CD4-positive, alpha-beta T cell (primary cell): Measurements from ENCODE around the gene TUBGCP2. TPM values are rescaled to one million over a fixed set of nuclear protein-coding genes. Genes with fewer than 3 reads are reported as not detected.
A peak's percentile ranks its signal among the peaks of the same experiment; 100 is the strongest.

ENCODE experiments used
- ATAC-seq: fragments of 200-7000 bp; cut with Tn5 transposase; one replicate; pipeline ENCODE4 v1.10.0; 2022; ENCODE audit warnings: mild to moderate bottlenecking; ENCODE audit not compliant: poor library complexity
- CTCF ChIA-PET: fragments of 350-600 bp; sonication (Branson Sonifier 250); formaldehyde crosslinking; loops from one replicate; lab custom pipeline; 2021; ENCODE audit warnings: antibody characterized with exemption, inconsistent platforms; lab: Charles Lee
- POLR2A ChIA-PET: fragments of 350-600 bp; sonication (Branson Sonifier 250); formaldehyde crosslinking; loops from one replicate; lab custom pipeline; 2021; ENCODE audit warnings: antibody characterized with exemption, inconsistent platforms; lab: Charles Lee
- DNase-seq, 14 experiments: peaks; one replicate each; pipeline ENCODE4 v3.0.0-alpha.2; 2013 to 2020; ENCODE audit warnings: mixed read lengths in 2 of 14
- H3K27ac ChIP-seq, 2 donors: one replicate each; pipeline versions ENCODE4 v1.5.1 to v1.7.0; 2013; ENCODE audit warnings: low read length in 2 of 2, low read depth in 1 of 2, mild to moderate bottlenecking in 1 of 2
- H3K27me3 ChIP-seq, 2 experiments: 1 replicate in 1 of 2; 2 replicates in 1 of 2; pipeline versions ENCODE4 v1.6.1 to v1.7.0; 2013; ENCODE audit warnings: low read length in 2 of 2, control low read depth in 1 of 2, mild to moderate bottlenecking in 1 of 2, moderate library complexity in 1 of 2; ENCODE audit not compliant: insufficient read depth in 2 of 2, control insufficient read depth in 1 of 2
- H3K36me3 ChIP-seq: one replicate; pipeline ENCODE4 v1.6.1; 2013; ENCODE audit warnings: low read length, control low read depth; ENCODE audit not compliant: insufficient read depth
- H3K4me1 ChIP-seq: one replicate; pipeline ENCODE4 v1.6.1; 2013; ENCODE audit warnings: low read length, control low read depth; ENCODE audit not compliant: insufficient read depth
- H3K4me3 ChIP-seq: one replicate; pipeline ENCODE4 v1.5.1; 2013; ENCODE audit warnings: mild to moderate bottlenecking, low read length, moderate library complexity
- H3K9me3 ChIP-seq, 2 experiments: 1 replicate in 1 of 2; 2 replicates in 1 of 2; pipeline versions ENCODE4 v1.6.1 to v1.7.0; 2013; ENCODE audit warnings: low read length in 2 of 2, mild to moderate bottlenecking in 2 of 2, control low read depth in 1 of 2, moderate library complexity in 1 of 2; ENCODE audit not compliant: control insufficient read depth in 1 of 2, insufficient read depth in 1 of 2
- H3K27ac Mint-ChIP-seq: one replicate; pipeline ENCODE4 v1.8.0; 2020; ENCODE audit warnings: mixed read lengths
- H3K27me3 Mint-ChIP-seq: one replicate; pipeline ENCODE4 v1.8.0; 2021; ENCODE audit warnings: mixed read lengths
- H3K36me3 Mint-ChIP-seq: one replicate; pipeline ENCODE4 v1.8.0; 2021; ENCODE audit warnings: low read depth, mixed read lengths
- H3K4me1 Mint-ChIP-seq: one replicate; pipeline ENCODE4 v1.8.0; 2021; ENCODE audit warnings: low read depth, mixed read lengths
- H3K4me3 Mint-ChIP-seq: one replicate; pipeline ENCODE4 v1.8.0; 2020; ENCODE audit warnings: mild to moderate bottlenecking, mixed read lengths
- H3K9me3 Mint-ChIP-seq: one replicate; pipeline ENCODE4 v1.8.0; 2020; ENCODE audit warnings: mixed read lengths
- CTCF ChIP-seq: fragments of 200-600 bp; IDR thresholded peaks from one replicate; pipeline ENCODE4 v1.8.0; 2022; ENCODE audit warnings: antibody characterized with exemption, mild to moderate bottlenecking
- intact Hi-C, 2 experiments: fragments of 100-400 bp; cut with DNase I in 1 of 2; cut with micrococcal nuclease in 1 of 2; formaldehyde crosslinking; loops; one replicate each; pipeline versions ENCODE4 v1.15.1 to v1.9.0; 2023 to 2025; cut with DNase I, micrococcal nuclease
- total RNA-seq, 174 experiments: library from RNA in 2 of 174; stranded (reverse) in 2 of 174; gene quantifications; one replicate each; pipeline ENCODE4 v1.2.3 and lab custom pipeline; 2021 to 2026

The TUBGCP2 gene
- total RNA-seq, 2 experiments from 2014 or later, result 89.3 to 94.2 TPM

GRCh38 chr10:133275684-133276092 lies 33.0 kb downstream of the TUBGCP2 start:
- DNase-seq (peak in 10 of 14 experiments; percentile 28 to 69 (median 54)), ATAC-seq (peak; percentile 7)
- Mint-ChIP-seq H3K27ac (peak overlapping the region; percentile 98), H3K4me1 (peaks cover 40% of the 10 kb centered on the region), H3K36me3 (peaks cover 35% of the 10 kb centered on the region), H3K27me3 (no peaks in the 10 kb centered on the region), H3K4me3 (peak overlapping the region; percentile 94), H3K9me3 (no peaks in the 10 kb centered on the region)
- ChIA-PET CTCF (interaction anchor here (0.9 to 2.6 kb wide), 7 partner anchors 12 to 132 kb away, joined by 4 to 16 read pairs (median 6); no protein-coding TSS in a partner anchor), POLR2A (interaction anchor here (0.9 to 2.5 kb wide), 8 partner anchors 9 to 60 kb away, joined by 3 to 22 read pairs (median 6); no protein-coding TSS in a partner anchor)
- peak overlapping the region; percentile 86 to 90 for H3K27ac ChIP-seq
- H3K4me3 ChIP-seq, result peak overlapping the region; percentile 91
- no peaks in the 10 kb centered on the region for H3K9me3 ChIP-seq
- peaks cover 70% of the 10 kb centered on the region for H3K4me1 ChIP-seq
- H3K36me3 ChIP-seq, result peaks cover 32% of the 10 kb centered on the region
- H3K27me3 ChIP-seq, result no peaks in the 10 kb centered on the region
- peak; percentile 33 for TF ChIP-seq CTCF
- intact Hi-C loops, result loop anchor here (1.0 to 5.0 kb wide), 3 partner anchors 15 to 133 kb away; no protein-coding TSS in a partner anchor

DNA sequence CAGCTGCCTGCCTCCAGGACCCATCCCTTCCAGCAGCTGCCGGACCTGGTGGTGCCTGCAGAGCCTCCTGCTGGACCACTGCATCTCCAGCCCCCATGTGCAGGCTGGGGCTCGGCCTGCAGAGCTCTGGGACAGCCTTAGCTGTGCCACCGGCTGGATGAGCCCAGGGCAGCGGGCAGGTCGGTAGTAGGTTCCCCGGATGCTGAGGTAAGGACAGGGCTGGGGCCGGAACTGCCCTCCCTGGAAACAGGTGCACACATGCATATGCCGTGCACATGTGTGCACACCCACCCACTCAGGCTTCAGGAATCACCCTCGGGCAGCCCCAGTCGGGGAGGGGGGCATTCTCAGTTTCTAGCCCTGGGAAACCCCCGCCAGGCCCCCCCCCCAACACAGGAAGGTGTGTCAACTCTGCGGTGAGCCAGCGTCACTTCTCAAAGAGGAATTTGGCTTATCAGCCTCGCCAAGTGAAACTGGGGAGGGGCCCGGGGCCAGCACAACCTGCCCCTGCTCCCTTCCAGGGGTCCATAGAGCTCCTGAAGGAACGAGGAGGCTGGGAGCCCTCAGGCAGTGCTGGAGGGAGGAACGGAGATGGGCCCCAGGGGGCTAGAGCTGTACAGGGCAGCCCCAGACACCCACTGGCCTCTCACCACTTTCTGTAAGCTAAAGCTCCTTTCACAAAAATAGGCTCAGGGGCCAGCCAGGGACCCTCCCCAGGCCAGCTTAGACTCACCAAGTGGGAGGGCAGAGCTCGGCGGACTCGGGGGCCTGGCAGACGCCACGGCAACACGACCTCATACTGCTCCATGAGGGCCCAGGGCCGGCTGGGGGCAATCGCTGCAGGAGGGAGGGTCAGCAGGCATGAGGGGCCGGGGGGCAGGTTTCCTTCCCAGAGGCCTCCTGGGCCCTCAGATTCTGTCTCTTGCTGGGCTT lies 33.7 kb downstream of the TUBGCP2 start:
- H3K9me3 Mint-ChIP-seq, result no peaks in the 10 kb centered on the region
- peak overlapping the region; percentile 94 for H3K4me3 Mint-ChIP-seq
- DNase-seq, result peak; percentile 53 to 95 (median 76)
- H3K36me3 Mint-ChIP-seq, result peaks cover 34% of the 10 kb centered on the region
- no peak for TF ChIP-seq CTCF
- peak overlapping the region; percentile 98 for H3K27ac Mint-ChIP-seq
- ChIA-PET CTCF (interaction anchor here (0.9 to 2.6 kb wide), 7 partner anchors 11 to 131 kb away, joined by 4 to 16 read pairs (median 6); no protein-coding TSS in a partner anchor), POLR2A (interaction anchor here (0.9 to 2.5 kb wide), 6 partner anchors 9 to 61 kb away, joined by 5 to 22 read pairs (median 6); no protein-coding TSS in a partner anchor)
- Histone ChIP-seq H3K36me3 (peaks cover 39% of the 10 kb centered on the region), H3K9me3 (no peaks in the 10 kb centered on the region), H3K4me1 (peaks cover 64% of the 10 kb centered on the region), H3K27ac (peak overlapping the region; percentile 86 to 90), H3K4me3 (peak overlapping the region; percentile 91), H3K27me3 (no peaks in the 10 kb centered on the region)
- peaks cover 40% of the 10 kb centered on the region for H3K4me1 Mint-ChIP-seq
- ATAC-seq, result peak; percentile 68
- no peaks in the 10 kb centered on the region for H3K27me3 Mint-ChIP-seq
- intact Hi-C loops, result loop anchor here (1.0 to 5.0 kb wide), 2 partner anchors 16 to 133 kb away; no protein-coding TSS in a partner anchor

DNA sequence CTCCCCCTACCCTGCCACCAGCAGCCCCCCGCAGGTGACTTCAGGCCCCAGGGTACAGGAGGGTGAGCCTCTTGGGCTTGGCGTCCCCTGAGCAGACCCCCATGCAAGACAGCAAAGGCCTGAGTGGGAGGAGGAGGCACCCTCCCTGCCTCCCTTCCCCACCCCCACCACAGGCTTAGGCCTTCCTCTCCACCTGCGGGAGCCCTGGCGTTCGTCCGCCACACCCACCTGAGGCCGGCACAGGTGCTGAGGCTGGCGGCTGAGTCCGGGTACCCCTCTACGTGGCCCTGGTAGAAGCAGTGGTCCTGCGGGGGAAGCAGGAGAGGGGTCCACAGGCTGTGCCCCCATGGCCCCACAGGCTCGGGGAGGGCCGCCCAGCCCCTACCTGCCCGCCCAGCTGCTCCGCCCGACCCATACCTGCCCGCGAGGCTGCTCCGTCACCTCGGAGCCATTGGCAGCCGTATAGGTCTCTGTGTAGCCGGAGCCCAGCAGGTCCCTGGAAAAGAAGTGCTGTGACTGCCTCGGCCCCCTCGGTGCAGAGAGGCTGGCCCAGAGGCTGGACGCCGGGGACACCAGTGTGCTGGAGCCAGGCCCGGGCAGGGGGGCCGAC lies 35.0 kb downstream of the TUBGCP2 start:
- ATAC-seq (no peak), DNase-seq (no peak)
- H3K27me3 ChIP-seq, result no peaks in the 10 kb centered on the region
- H3K9me3 ChIP-seq, result no peaks in the 10 kb centered on the region
- no peaks in the 10 kb centered on the region for H3K27me3 Mint-ChIP-seq
- peaks cover 54% of the 10 kb centered on the region for H3K4me1 ChIP-seq
- H3K4me3 Mint-ChIP-seq, result no peak overlapping the region
- peak overlapping the region; percentile 15 to 29 for H3K27ac ChIP-seq
- POLR2A ChIA-PET, result interaction anchor here (1.7 kb wide), 1 partner anchor 14 kb away, joined by 11 read pairs; no protein-coding TSS in a partner anchor
- CTCF ChIA-PET, result no interaction called here
- intact Hi-C loops, result no loop called here
- H3K27ac Mint-ChIP-seq, result no peak overlapping the region
- H3K36me3 ChIP-seq, result peaks cover 48% of the 10 kb centered on the region
- H3K36me3 Mint-ChIP-seq, result peaks cover 28% of the 10 kb centered on the region
- no peaks in the 10 kb centered on the region for H3K9me3 Mint-ChIP-seq
- H3K4me1 Mint-ChIP-seq, result peaks cover 27% of the 10 kb centered on the region
- TF ChIP-seq CTCF, result no peak
- no peak overlapping the region for H3K4me3 ChIP-seq
